Left lung (tissue), 10 donors: ENCODE results near the gene PPP1R9B. TPM values are rescaled to one million over a fixed set of nuclear protein-coding genes. Genes with fewer than 3 reads are reported as not detected.

Experiments
- ATAC-seq: fragments of 200-7000 bp; cut with Tn5 transposase; one replicate; pipeline ENCODE4 v1.9.1; 2020; ENCODE audit warnings: moderate library complexity
- DNase-seq, 4 donors: peaks; one replicate each; pipeline ENCODE4 v3.0.0-alpha.2; 2013 to 2020
- H3K27ac ChIP-seq, 2 donors: fragments of 200-600 bp; sonication (generic) in 1 of 2; one replicate each; pipeline versions ENCODE4 v1.5.0 to v1.8.0; 2020 to 2021
- H3K27me3 ChIP-seq, 2 donors: fragments of 200-600 bp; sonication (generic) in 1 of 2; one replicate each; pipeline versions ENCODE4 v1.5.0 to v1.8.0; 2020 to 2021
- H3K36me3 ChIP-seq, 2 donors: fragments of 200-600 bp; sonication (generic) in 1 of 2; one replicate each; pipeline versions ENCODE4 v1.5.0 to v1.8.0; 2020 to 2021
- H3K4me1 ChIP-seq, 2 donors: fragments of 200-600 bp; one replicate each; pipeline ENCODE4 v1.8.0; 2021
- H3K4me3 ChIP-seq, 2 donors: fragments of 200-600 bp; sonication (generic) in 1 of 2; one replicate each; pipeline versions ENCODE4 v1.5.0 to v1.8.0; 2020 to 2021; ENCODE audit warnings: mild to moderate bottlenecking in 1 of 2
- H3K9me3 ChIP-seq, 2 donors: fragments of 200-600 bp; sonication (generic) in 1 of 2; one replicate each; pipeline versions ENCODE4 v1.5.0 to v1.8.0; 2020 to 2021
- CTCF ChIP-seq, 2 donors: fragments of 200-600 bp; sonication (generic) in 1 of 2; IDR thresholded peaks; one replicate each; pipeline versions ENCODE4 v1.5.0 to v1.8.0; 2021; ENCODE audit warnings: antibody characterized with exemption in 2 of 2
- intact Hi-C, 2 donors: fragments of 100-400 bp; cut with DNase I; formaldehyde crosslinking; loops; one replicate each; pipeline versions ENCODE4 v1.11.2 to v1.14.2; 2022
- polyA plus RNA-seq, 6 donors: library from polyadenylated mRNA; unstranded; fragments of 120-200 nt; gene quantifications; one replicate each; pipeline ENCODE4 v1.2.1, GENCODE V29; 2013; ENCODE audit not compliant: insufficient read length in 6 of 6
- total RNA-seq, 2 donors: library from RNA; stranded (reverse); fragmentation: NEBNext Ultra II Directional; extraction: Animal tissue kit (Norgen Biotek cat#: 25700); gene quantifications; one replicate each; pipeline ENCODE4 v1.2.1, GENCODE V29; 2021
- donor health status: DM: no; HTN: yes; CAD: no.
- donor health status: DM: no; HTN: no; CAD: no.

Gene PPP1R9B
- total and polyA plus RNA-seq, 8 donors, result 53.4 to 86.6 (median 67.3) TPM

- ATAC-seq (no peak), DNase-seq (peak in 1 of 4 donors; percentile 52)
- Histone ChIP-seq H3K4me3 (no peak overlapping the region), H3K9me3 (no peaks in the 10 kb centered on the region), H3K27ac (no peak overlapping the region), H3K27me3 (peaks cover 0 to 5% of the 10 kb centered on the region in 2 donors), H3K36me3 (no peaks in the 10 kb centered on the region), H3K4me1 (no peaks in the 10 kb centered on the region)
- TF ChIP-seq CTCF (IDR thresholded peaks at IDR 0.05), result no peak
- intact Hi-C loops, result no loop called here
Measured at GRCh38 chr17:50171371-50172071, 21.0 kb upstream of the PPP1R9B start.

- no peak overlapping the region for H3K27ac ChIP-seq
- DNase-seq (peak in 1 of 4 donors; percentile 28), ATAC-seq (no peak)
- no peaks in the 10 kb centered on the region for H3K36me3 ChIP-seq
- TF ChIP-seq CTCF (IDR thresholded peaks at IDR 0.05), result no peak
- intact Hi-C loops, result no loop called here
- peaks cover 0 to 5% of the 10 kb centered on the region in 2 donors for H3K27me3 ChIP-seq
- H3K4me3 ChIP-seq, result no peak overlapping the region
- H3K4me1 ChIP-seq, result no peaks in the 10 kb centered on the region
- H3K9me3 ChIP-seq, result no peaks in the 10 kb centered on the region
Measured at GRCh38 chr17:50170662-50171370, 20.3 kb upstream of the PPP1R9B start.

- ATAC-seq (no peak), DNase-seq (peak in 1 of 4 donors; percentile 39)
- no peak for TF ChIP-seq CTCF (IDR thresholded peaks at IDR 0.05)
- Histone ChIP-seq H3K4me3 (no peak overlapping the region), H3K36me3 (no peaks in the 10 kb centered on the region), H3K27ac (no peak overlapping the region), H3K4me1 (no peaks in the 10 kb centered on the region), H3K9me3 (no peaks in the 10 kb centered on the region), H3K27me3 (peaks cover 0 to 5% of the 10 kb centered on the region in 2 donors)
- intact Hi-C loops, result no loop called here
Measured at GRCh38 chr17:50169881-50170459, 19.5 kb upstream of the PPP1R9B start.

- DNase-seq (peak in 3 of 4 donors; percentile 56 to 73 (median 69)), ATAC-seq (peak; percentile 81)
- intact Hi-C loops, result no loop called here
- no peaks in the 10 kb centered on the region for H3K9me3 ChIP-seq
- peak; percentile 44 to 45 for TF ChIP-seq CTCF (IDR thresholded peaks at IDR 0.05)
- peaks cover 0 to 5% of the 10 kb centered on the region in 2 donors for H3K27me3 ChIP-seq
- no peak overlapping the region for H3K4me3 ChIP-seq
- H3K27ac ChIP-seq, result no peak overlapping the region
- no peaks in the 10 kb centered on the region for H3K4me1 ChIP-seq
- H3K36me3 ChIP-seq, result no peaks in the 10 kb centered on the region
Measured at GRCh38 chr17:50169121-50169764, 18.8 kb upstream of the PPP1R9B start.
